Hindlimb muscle (tissue), 1 donor: ENCODE measurements around the gene CNNM3. TPM values are rescaled to one million over a fixed set of nuclear protein-coding genes. Genes with fewer than 3 reads are reported as not detected.
A peak's percentile ranks its signal among the peaks of the same experiment; 100 is the strongest.
"Not testable (repeated sequence)": the region's sequence is repeated elsewhere in the genome, so short reads cannot be mapped to it uniquely, and the experiment has no call there.

Experiments
- DNase-seq: peaks from one replicate; pipeline ENCODE4 v3.0.0-alpha.2; 2013
- polyA plus RNA-seq: library from polyadenylated mRNA; unstranded; fragments of 120-200 nt; gene quantifications from one replicate; pipeline ENCODE4 v1.2.1, GENCODE V29; 2013; ENCODE audit not compliant: insufficient read length

CNNM3 gene
- polyA plus RNA-seq, 1 donor = 24.5 TPM

- DNase-seq = no peak
Measured at GRCh38 chr2:96841701-96842495, 25.8 kb downstream of the CNNM3 start.

- no peak for DNase-seq
Measured at GRCh38 chr2:96842600-96842999, 26.5 kb downstream of the CNNM3 start.

GRCh38 chr2:96843538-96844268, 27.6 kb downstream of the CNNM3 start, which contains the start of gene ANKRD23:
TSS of gene ANKRD23 (minus strand) at chr2:96844021. CDS start at chr2:96843992, 29 bp downstream.
- no peak for DNase-seq

- no peak for DNase-seq
Measured at GRCh38 chr2:96844405-96844808, 28.3 kb downstream of the CNNM3 start.

- no peak for DNase-seq
Measured at GRCh38 chr2:96846825-96847224, 30.8 kb downstream of the CNNM3 start.

GRCh38 chr2:96847586-96847985, 31.5 kb downstream of the CNNM3 start:
- DNase-seq = no peak

GRCh38 chr2:96848264-96848663, 32.2 kb downstream of the CNNM3 start:
- no peak for DNase-seq

- DNase-seq = no peak
Measured at GRCh38 chr2:96852667-96853066, 36.6 kb downstream of the CNNM3 start.

- no peak for DNase-seq
Measured at GRCh38 chr2:96853321-96853720, 37.3 kb downstream of the CNNM3 start.

GRCh38 chr2:96856776-96857666, 41.0 kb downstream of the CNNM3 start:
- no peak for DNase-seq

GRCh38 chr2:96857667-96858372, 41.8 kb downstream of the CNNM3 start, which contains the start of gene ANKRD39:
TSS of gene ANKRD39 (minus strand) at chr2:96858016. CDS start at chr2:96857987, 29 bp downstream.
- DNase-seq = peak; percentile 100

- no peak for DNase-seq
Measured at GRCh38 chr2:96859099-96859649, 43.1 kb downstream of the CNNM3 start.

GRCh38 chr2:96859681-96860064, 43.6 kb downstream of the CNNM3 start:
- no peak for DNase-seq

GRCh38 chr2:96860065-96861029, 44.3 kb downstream of the CNNM3 start:
- DNase-seq = no peak

GRCh38 chr2:96861074-96861473, 45.0 kb downstream of the CNNM3 start:
- DNase-seq = no peak

- DNase-seq = not testable (repeated sequence)
Measured at GRCh38 chr2:96863056-96863455, 47.0 kb downstream of the CNNM3 start.

GRCh38 chr2:96863575-96864342, 47.7 kb downstream of the CNNM3 start:
- no peak for DNase-seq

GRCh38 chr2:96864343-96865091, 48.4 kb downstream of the CNNM3 start:
- no peak for DNase-seq

GRCh38 chr2:96865654-96866053, 49.6 kb downstream of the CNNM3 start:
- DNase-seq = no peak
